ENCODE results near the gene TMEM235.

Gene TMEM235

GRCh38 chr17:78214016-78214705, 17.3 kb upstream of the TMEM235 start, which contains the start of gene BIRC5 (continued):
- TF ChIP-seq REST (tag by site-specific recombination; IDR thresholded peaks at IDR 0.05) (no peak), ZNF26 (tag by site-specific recombination; IDR thresholded peaks at IDR 0.05) (no peak), ZFP37 (tag by site-specific recombination; IDR thresholded peaks at IDR 0.05) (peak; percentile 74; the same call in 1 of the 2 replicates), ZNF433 (tag by site-specific recombination; IDR thresholded peaks at IDR 0.05; ENCODE audit: low read depth) (no peak), ZNF23 (tag by site-specific recombination; IDR thresholded peaks at IDR 0.05; ENCODE audit: borderline replicate concordance) (no peak), ZNF548 (tag by site-specific recombination; IDR thresholded peaks at IDR 0.05) (no peak), ZNF221 (tag by site-specific recombination; IDR thresholded peaks at IDR 0.05; ENCODE audit: borderline replicate concordance) (no peak), GFI1B (tag by site-specific recombination; IDR thresholded peaks at IDR 0.05) (0 out of 2 replicates have a peak, but pooled peaks have one; percentile 17), KLF9 (tag by site-specific recombination; IDR thresholded peaks at IDR 0.05; ENCODE audit: low read depth) (peak; percentile 93), GLIS2 (tag by site-specific recombination; IDR thresholded peaks at IDR 0.05) (peak; percentile 97), ZBTB17 (tag by site-specific recombination; IDR thresholded peaks at IDR 0.05) (0 out of 2 replicates have a peak, but pooled peaks have one; percentile 51), ZNF501 (tag by site-specific recombination; IDR thresholded peaks at IDR 0.05) (peak; percentile 83; the same call in 1 of the 2 replicates), ZNF571 (tag by site-specific recombination; IDR thresholded peaks at IDR 0.05) (no peak), OVOL3 (tag by site-specific recombination; IDR thresholded peaks at IDR 0.05) (no peak), ZNF692 (tag by site-specific recombination; IDR thresholded peaks at IDR 0.05) (peak; percentile 72; the same call in 1 of the 2 replicates), ZNF555 (tag by site-specific recombination; conservative IDR thresholded peaks at IDR 0.05) (no peak), ZNF704 (tag by site-specific recombination; IDR thresholded peaks at IDR 0.05) (no peak), KLF7 (tag by site-specific recombination; IDR thresholded peaks at IDR 0.05; ENCODE audit: borderline replicate concordance) (peak; percentile 97), ZNF76 (tag by site-specific recombination; IDR thresholded peaks at IDR 0.05; ENCODE audit: borderline replicate concordance, low read depth) (peak; percentile 100), ZNF837 (tag by site-specific recombination; IDR thresholded peaks at IDR 0.05) (no peak), ZBTB26 (tag by site-specific recombination; optimal IDR thresholded peaks at IDR 0.05) (peak; percentile 69), ZNF610 (tag by site-specific recombination; IDR thresholded peaks at IDR 0.05; ENCODE audit: borderline replicate concordance) (0 out of 2 replicates have a peak, but pooled peaks have one; percentile 46), KLF1 (tag by site-specific recombination; IDR thresholded peaks at IDR 0.05) (peak; percentile 88), ZBTB7A (tag by site-specific recombination; IDR thresholded peaks at IDR 0.05; ENCODE audit: low read depth) (peak; percentile 77; the same call in 1 of the 2 replicates), ZFHX2 (tag by site-specific recombination; conservative IDR thresholded peaks at IDR 0.05) (peak; percentile 79), ZNF324 (tag by site-specific recombination; IDR thresholded peaks at IDR 0.05) (peak; percentile 68; the same call in 1 of the 2 replicates), ZBTB48 (tag by site-specific recombination; IDR thresholded peaks at IDR 0.05) (peak; percentile 79), EGR2 (tag by site-specific recombination; IDR thresholded peaks at IDR 0.05; ENCODE audit: low read depth) (peak; percentile 59), ZBTB20 (tag by site-specific recombination; IDR thresholded peaks at IDR 0.05) (no peak; the same call in 1 of the 2 replicates), ZNF560 (tag by site-specific recombination; IDR thresholded peaks at IDR 0.05; ENCODE audit: borderline replicate concordance) (no peak), SP7 (tag by site-specific recombination; IDR thresholded peaks at IDR 0.05) (peak; percentile 79), ZSCAN23 (tag by site-specific recombination; IDR thresholded peaks at IDR 0.05) (peak; percentile 68; the same call in 1 of the 2 replicates)

All from HEK293 (cell line).